DOHH2 (cell line): ENCODE data around the gene PRKCE.

Experiments
- CTCF ChIP-seq: fragments of 200-600 bp; sonication (generic); IDR thresholded peaks from one replicate; pipeline ENCODE4 v1.5.1; 2014; ENCODE audit warnings: antibody characterized with exemption, mild to moderate bottlenecking, low read depth, low read length; ENCODE audit not compliant: poor library complexity, severe bottlenecking
- EZH2phosphoT487 ChIP-seq: fragments of 200-600 bp; sonication (generic); IDR thresholded peaks from 2 replicates; pipeline ENCODE4 v1.6.1; 2017; ENCODE audit warnings: borderline replicate concordance, mild to moderate bottlenecking, antibody characterized with exemption, low read length, moderate library complexity, mixed read lengths

- no peak for TF ChIP-seq CTCF
- TF ChIP-seq EZH2phosphoT487 = no peak
These were observed 352.5 kb downstream of the PRKCE start for GRCh38 chr2:46003903-46004473.
